Panc1 (cell line): ENCODE data around the gene PIAS3. TPM values are rescaled to one million over a fixed set of nuclear protein-coding genes. Genes with fewer than 3 reads are reported as not detected.

Source experiments
- ATAC-seq: fragments of 200-7000 bp; cut with Tn5 transposase; 2 replicates; pipeline ENCODE4 v1.9.1; 2020; ENCODE audit warnings: mild to moderate bottlenecking, moderate library complexity
- BruUV-seq: library from RNA; stranded (reverse); fragments of 400-500 nt; replicated peaks from 2 replicates; lab custom pipeline; 2021; lab: Mats Ljungman, UMichigan
- CTCF ChIA-PET: fragments of 300-600 bp; sonication (Branson Sonifier 250); formaldehyde crosslinking; loops from one replicate; lab custom pipeline; 2022; ENCODE audit warnings: antibody characterized with exemption; lab: Charles Lee
- POLR2A ChIA-PET: fragments of 300-600 bp; sonication (Branson Sonifier 250); formaldehyde crosslinking; loops from one replicate; lab custom pipeline; 2022; ENCODE audit warnings: antibody characterized with exemption; lab: Charles Lee
- DNase-seq: peaks from one replicate; pipeline ENCODE4 v3.0.0-alpha.2; 2010; ENCODE audit warnings: low read depth, low spot score
- H3K27ac ChIP-seq: 2 replicates; pipeline ENCODE4 v1.5.1; 2011; ENCODE audit warnings: mild to moderate bottlenecking, low read length, inconsistent platforms
- H3K27me3 ChIP-seq: fragments of 200-500 bp; sonication (Bioruptor generic); 2 replicates; pipeline ENCODE4 v1.6.0; 2014; ENCODE audit warnings: low read length, inconsistent platforms; ENCODE audit not compliant: control insufficient read depth, insufficient read depth
- H3K36me3 ChIP-seq: fragments of 200-500 bp; sonication (Bioruptor generic); 2 replicates; pipeline ENCODE4 v1.5.1; 2014; ENCODE audit warnings: inconsistent platforms, mild to moderate bottlenecking, low read length, moderate library complexity; ENCODE audit not compliant: control insufficient read depth, insufficient read depth
- H3K4me1 ChIP-seq: 2 replicates; pipeline ENCODE4 v1.5.1; 2011; ENCODE audit warnings: inconsistent platforms, mild to moderate bottlenecking, low read length, moderate library complexity; ENCODE audit not compliant: control insufficient read depth, insufficient read depth
- H3K4me3 ChIP-seq, 2 experiments: 2 replicates each; pipeline ENCODE4 v1.5.1; 2011 to 2012; ENCODE audit warnings: low read depth in 2 of 2, low read length in 2 of 2, mild to moderate bottlenecking in 2 of 2, inconsistent platforms in 1 of 2, moderate library complexity in 1 of 2
- H3K9me3 ChIP-seq: fragments of 200-500 bp; sonication (Bioruptor generic); 2 replicates; pipeline ENCODE4 v1.5.1; 2014; ENCODE audit warnings: low read depth, mild to moderate bottlenecking, inconsistent platforms, low read length, moderate library complexity; ENCODE audit not compliant: control insufficient read depth, insufficient read depth
- POLR2AphosphoS5 ChIP-seq: IDR thresholded peaks from 2 replicates; pipeline ENCODE4 v1.6.1; 2012; ENCODE audit warnings: mild to moderate bottlenecking, low read depth, low read length, moderate library complexity
- SIN3A ChIP-seq: IDR thresholded peaks from 2 replicates; pipeline ENCODE4 v1.6.1; 2012; ENCODE audit warnings: low read depth, mild to moderate bottlenecking, low read length, moderate library complexity, borderline replicate concordance; ENCODE audit not compliant: insufficient read depth
- TCF7L2 ChIP-seq: IDR thresholded peaks from 2 replicates; pipeline ENCODE4 v1.6.1; 2011; ENCODE audit warnings: mild to moderate bottlenecking, low read depth, low read length, inconsistent platforms
- in situ Hi-C: cut with HindIII; loops from 2 replicates; pipeline ENCODE4 v1.10.0; 2016; ENCODE audit warnings: low sequenced_read_pairs, low pct_unique_long_range_greater_than_20kb
- intact Hi-C: fragments of 100-400 bp; cut with micrococcal nuclease; formaldehyde crosslinking; loops from one replicate; pipeline ENCODE4 v1.10.0; 2022; ENCODE audit not compliant: unreplicated experiment
- total RNA-seq: library from RNA; stranded (reverse); gene quantifications from one replicate; pipeline ENCODE4 v1.2.1, GENCODE V29; 2021; ENCODE audit not compliant: unreplicated experiment
- TF ChIP-seq, protein P1 (sequence below), 2 experiments: IDR thresholded peaks; 2 replicates each; pipeline ENCODE4 v1.6.1; 2011 to 2012; ENCODE audit warnings: low read depth in 2 of 2, control low read depth in 1 of 2, low read length in 1 of 2, mild to moderate bottlenecking in 1 of 2, moderate library complexity in 1 of 2; ENCODE audit not compliant: insufficient read depth in 1 of 2
- TF ChIP-seq, protein P2 (sequence below): fragments of 450-650 bp; IDR thresholded peaks from 2 replicates; pipeline ENCODE4 v1.5.1; 2017; ENCODE audit warnings: mild to moderate bottlenecking

The PIAS3 gene
- total RNA-seq, 1 experiment from 2014 or later = 68.1 TPM

GRCh38 chr1:145906954-145907753, 48.3 kb upstream of the PIAS3 start:
- ATAC-seq = 0 out of 2 replicates have a peak, but pooled peaks have one; percentile 32
- in situ Hi-C loops = no loop called here
- intact Hi-C loops = no loop called here

DNA sequence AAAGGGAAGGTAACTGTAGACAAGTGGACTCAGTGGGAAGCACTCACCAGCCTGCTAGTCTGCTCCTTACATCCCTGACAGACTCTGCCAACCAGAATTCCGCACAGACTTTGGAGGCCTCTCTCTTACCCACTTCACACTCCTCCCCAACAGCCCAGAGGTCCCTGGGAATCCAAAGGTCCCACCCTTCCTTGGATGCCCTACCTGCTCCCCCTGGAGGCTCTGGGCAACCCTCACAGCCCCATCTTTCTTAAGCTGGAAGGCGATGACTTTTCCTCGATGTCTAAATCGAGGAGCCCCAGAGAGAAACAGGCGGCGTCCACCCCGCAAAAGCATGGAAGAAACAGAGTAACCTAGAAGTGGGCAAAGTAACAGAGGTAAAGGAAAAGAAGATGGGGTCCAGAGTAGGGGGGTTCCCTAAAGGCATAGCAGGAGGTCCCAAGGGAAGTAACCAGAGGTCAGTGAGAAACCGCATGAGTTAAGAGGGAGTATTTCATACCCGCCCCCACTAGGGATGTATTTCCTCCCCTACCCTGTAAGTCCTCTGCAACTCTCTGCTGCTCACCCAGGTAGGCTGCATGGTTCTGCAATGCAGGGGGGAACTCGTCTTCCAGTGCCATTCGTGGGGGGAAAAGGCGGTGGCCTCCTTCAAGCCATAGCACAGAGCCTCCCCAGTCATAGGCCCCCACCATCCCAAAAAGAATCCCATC, 42.6 kb upstream of the PIAS3 start:
- H3K27me3 ChIP-seq = no peaks in the 10 kb centered on the region
- no peaks in the 10 kb centered on the region for H3K4me1 ChIP-seq
- in situ Hi-C loops (no loop called here), intact Hi-C loops (no loop called here)
- ATAC-seq (no peak), DNase-seq (no peak)
- no TSS peak for BruUV-seq
- CTCF ChIA-PET = no interaction called here
- no peak overlapping the region for H3K27ac ChIP-seq
- H3K36me3 ChIP-seq = no peaks in the 10 kb centered on the region
- no peaks in the 10 kb centered on the region for H3K9me3 ChIP-seq
- no peak overlapping the region for H3K4me3 ChIP-seq
- TF ChIP-seq TCF7L2 = no peak
- no peak for TF ChIP-seq SIN3A
- no peak for TF ChIP-seq POLR2AphosphoS5
- TF ChIP-seq, protein P1, sequence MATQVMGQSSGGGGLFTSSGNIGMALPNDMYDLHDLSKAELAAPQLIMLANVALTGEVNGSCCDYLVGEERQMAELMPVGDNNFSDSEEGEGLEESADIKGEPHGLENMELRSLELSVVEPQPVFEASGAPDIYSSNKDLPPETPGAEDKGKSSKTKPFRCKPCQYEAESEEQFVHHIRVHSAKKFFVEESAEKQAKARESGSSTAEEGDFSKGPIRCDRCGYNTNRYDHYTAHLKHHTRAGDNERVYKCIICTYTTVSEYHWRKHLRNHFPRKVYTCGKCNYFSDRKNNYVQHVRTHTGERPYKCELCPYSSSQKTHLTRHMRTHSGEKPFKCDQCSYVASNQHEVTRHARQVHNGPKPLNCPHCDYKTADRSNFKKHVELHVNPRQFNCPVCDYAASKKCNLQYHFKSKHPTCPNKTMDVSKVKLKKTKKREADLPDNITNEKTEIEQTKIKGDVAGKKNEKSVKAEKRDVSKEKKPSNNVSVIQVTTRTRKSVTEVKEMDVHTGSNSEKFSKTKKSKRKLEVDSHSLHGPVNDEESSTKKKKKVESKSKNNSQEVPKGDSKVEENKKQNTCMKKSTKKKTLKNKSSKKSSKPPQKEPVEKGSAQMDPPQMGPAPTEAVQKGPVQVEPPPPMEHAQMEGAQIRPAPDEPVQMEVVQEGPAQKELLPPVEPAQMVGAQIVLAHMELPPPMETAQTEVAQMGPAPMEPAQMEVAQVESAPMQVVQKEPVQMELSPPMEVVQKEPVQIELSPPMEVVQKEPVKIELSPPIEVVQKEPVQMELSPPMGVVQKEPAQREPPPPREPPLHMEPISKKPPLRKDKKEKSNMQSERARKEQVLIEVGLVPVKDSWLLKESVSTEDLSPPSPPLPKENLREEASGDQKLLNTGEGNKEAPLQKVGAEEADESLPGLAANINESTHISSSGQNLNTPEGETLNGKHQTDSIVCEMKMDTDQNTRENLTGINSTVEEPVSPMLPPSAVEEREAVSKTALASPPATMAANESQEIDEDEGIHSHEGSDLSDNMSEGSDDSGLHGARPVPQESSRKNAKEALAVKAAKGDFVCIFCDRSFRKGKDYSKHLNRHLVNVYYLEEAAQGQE (IDR thresholded peaks at IDR 0.05; ENCODE audit: insufficient read depth in 1 of 2, low read depth in 2 of 2, low read length in 1 of 2) = no peak
- TF ChIP-seq, protein P2, sequence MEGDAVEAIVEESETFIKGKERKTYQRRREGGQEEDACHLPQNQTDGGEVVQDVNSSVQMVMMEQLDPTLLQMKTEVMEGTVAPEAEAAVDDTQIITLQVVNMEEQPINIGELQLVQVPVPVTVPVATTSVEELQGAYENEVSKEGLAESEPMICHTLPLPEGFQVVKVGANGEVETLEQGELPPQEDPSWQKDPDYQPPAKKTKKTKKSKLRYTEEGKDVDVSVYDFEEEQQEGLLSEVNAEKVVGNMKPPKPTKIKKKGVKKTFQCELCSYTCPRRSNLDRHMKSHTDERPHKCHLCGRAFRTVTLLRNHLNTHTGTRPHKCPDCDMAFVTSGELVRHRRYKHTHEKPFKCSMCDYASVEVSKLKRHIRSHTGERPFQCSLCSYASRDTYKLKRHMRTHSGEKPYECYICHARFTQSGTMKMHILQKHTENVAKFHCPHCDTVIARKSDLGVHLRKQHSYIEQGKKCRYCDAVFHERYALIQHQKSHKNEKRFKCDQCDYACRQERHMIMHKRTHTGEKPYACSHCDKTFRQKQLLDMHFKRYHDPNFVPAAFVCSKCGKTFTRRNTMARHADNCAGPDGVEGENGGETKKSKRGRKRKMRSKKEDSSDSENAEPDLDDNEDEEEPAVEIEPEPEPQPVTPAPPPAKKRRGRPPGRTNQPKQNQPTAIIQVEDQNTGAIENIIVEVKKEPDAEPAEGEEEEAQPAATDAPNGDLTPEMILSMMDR = no peak
- POLR2A ChIA-PET = no interaction called here

More at GRCh38 chr1:145906954-145907753, 48.3 kb upstream of the PIAS3 start:
- Histone ChIP-seq H3K27me3 (no peaks in the 10 kb centered on the region), H3K4me3 (no peak overlapping the region), H3K27ac (peak overlapping the region; percentile 58; the same call in 1 of the 2 replicates), H3K9me3 (no peaks in the 10 kb centered on the region), H3K4me1 (peaks cover 13% of the 10 kb centered on the region), H3K36me3 (peaks cover 5% of the 10 kb centered on the region)
- TF ChIP-seq SIN3A (no peak), TCF7L2 (no peak), POLR2AphosphoS5 (no peak)
- TF ChIP-seq, protein P2 = no peak
- TF ChIP-seq, protein P1 (IDR thresholded peaks at IDR 0.05; ENCODE audit: insufficient read depth in 1 of 2, low read depth in 2 of 2, low read length in 1 of 2) = no peak
- CTCF ChIA-PET = interaction anchor here (0.6 to 0.7 kb wide), 4 partner anchors 12 to 100 kb away, joined by 3 to 5 read pairs (median 3); partner anchors contain the start of genes PEX11B and PIAS3
- no peak for DNase-seq
- no TSS peak for BruUV-seq
- POLR2A ChIA-PET = no interaction called here
